RPMI8226 (cell line): ENCODE results near the gene PRICKLE2.

Source experiments
- DNase-seq: peaks from one replicate; pipeline ENCODE4 v3.0.0-alpha.2; 2015

PRICKLE2 gene

DNA sequence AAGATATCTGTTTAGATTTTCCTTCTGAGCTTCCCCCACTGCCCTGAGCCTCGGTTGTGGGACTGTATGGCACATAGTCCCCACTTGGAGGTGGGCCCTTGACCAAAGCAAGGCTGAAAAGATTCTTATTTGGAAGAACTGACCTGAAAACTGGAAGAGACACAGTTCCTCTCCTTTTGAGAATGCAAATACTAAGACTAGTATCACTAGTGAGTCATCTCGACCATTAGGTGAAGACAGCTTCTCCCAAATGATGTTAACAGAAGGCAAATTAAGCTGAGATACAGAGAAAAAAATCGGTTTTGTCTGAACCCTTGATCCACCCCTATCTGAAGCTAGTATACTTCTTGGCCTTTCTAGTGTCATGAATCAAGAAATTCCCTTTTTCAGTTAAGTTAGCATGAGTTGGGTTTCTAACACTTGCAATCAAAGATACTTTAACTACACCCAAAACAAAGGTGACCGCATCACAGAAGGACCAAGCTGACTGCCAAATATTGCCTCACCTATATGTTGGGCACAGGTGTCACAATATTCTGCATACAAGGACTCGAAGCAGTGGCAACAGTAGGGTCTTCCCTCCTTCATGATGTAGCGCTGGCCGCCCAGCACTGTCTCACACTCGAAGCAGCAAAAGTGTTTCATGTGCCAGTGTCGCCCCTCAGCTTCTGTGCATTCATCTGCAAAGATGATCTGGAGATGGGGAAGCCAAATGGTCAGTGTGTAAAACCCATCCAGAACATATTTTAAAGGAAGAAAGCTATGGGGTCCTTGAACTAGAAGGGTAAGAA, 72.4 kb downstream of the PRICKLE2 start:
- DNase-seq = no peak

GRCh38 chr3:64152086-64152485, 73.2 kb downstream of the PRICKLE2 start:
- DNase-seq = no peak

GRCh38 chr3:64151342-64151871, 73.9 kb downstream of the PRICKLE2 start:
- DNase-seq = no peak

- no peak for DNase-seq
These were observed 74.6 kb downstream of the PRICKLE2 start for GRCh38 chr3:64150623-64151207.

DNA sequence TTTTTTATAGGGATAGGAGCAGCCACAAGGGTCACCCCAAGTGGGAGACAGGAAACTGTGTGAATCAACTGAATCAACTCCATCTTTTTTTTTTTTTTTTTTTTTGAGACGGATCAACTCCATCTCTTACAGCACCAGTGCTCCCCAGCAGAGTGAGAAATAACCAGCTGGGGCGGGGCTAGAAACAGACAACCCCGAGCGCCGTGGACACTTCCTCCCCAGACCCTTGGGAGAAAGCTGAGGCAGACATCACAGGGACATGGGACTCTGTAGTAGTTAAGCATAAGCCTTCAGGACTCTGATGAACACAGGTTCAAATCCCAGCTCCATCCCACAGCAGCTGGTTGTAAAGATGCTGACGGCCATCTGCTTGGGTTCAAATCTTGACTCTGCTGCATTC, 75.4 kb downstream of the PRICKLE2 start:
- DNase-seq = no peak

DNA sequence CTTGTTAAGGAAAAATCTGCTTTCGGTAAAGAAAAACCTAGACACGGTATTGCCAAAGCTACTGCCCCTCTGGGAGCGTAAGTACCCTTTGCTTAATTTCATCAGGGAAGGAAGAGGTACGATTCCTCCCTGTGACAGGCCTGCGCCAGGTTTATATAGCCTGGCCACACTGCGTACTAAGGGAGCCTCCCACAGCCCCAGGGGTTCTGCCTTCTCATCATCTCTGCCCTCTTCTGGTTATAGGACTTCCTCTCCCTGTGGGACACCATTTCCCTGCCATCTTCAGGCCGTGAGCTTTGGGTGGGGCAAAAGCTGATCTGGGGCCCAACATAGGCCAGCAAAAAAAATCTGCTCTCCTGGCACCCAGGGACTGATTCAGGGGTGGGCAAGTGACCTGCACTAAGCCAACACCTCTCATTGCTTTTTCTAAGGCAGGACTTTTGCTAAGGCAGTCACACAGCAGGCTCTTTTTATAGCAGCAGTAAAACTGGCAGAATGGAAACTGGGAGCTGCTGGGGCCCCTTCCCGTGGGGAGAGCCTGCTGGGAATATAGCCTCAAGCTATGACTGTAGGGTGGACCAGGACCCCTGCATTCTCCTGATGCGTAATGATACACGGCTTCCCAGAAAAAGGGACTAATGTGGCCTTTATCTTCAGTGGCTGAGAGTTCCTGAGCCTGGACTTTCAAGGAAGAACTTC, 76.2 kb downstream of the PRICKLE2 start:
- DNase-seq = no peak

- DNase-seq = no peak
These were observed 78.1 kb downstream of the PRICKLE2 start for GRCh38 chr3:64147211-64147610.

GRCh38 chr3:64145438-64145837, 79.8 kb downstream of the PRICKLE2 start:
- DNase-seq = no peak

DNA sequence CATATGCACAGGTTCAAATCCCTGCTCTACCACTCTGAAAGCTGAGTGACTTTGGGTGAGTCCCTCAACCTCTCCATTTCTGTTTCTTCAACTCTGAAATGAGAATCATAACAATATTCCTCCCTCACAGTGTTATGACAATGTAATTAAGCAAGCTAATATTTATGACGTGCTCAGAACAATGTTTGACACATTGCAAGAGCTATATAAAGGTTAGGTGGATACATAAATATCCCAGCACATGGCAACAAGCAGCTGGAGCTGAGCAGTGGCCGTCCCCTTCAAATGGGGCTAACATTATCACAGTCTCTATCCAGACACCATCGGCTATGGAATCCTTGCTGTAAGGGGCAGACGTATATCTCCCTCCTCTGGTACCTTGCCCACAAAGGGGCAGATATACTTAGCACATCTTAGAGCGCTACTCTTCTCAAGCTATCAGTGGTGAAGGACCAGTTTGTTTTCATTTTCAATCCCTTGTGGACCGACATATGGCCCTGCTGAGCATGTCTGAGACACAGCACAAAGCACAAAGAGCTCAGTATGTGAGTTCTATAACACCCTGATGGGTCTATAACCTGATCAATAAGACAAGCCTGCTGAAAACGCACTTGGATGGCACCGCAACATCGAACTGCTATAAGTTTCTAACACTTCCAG, 80.9 kb downstream of the PRICKLE2 start:
- DNase-seq = no peak

- DNase-seq = no peak
These were observed 81.7 kb downstream of the PRICKLE2 start for GRCh38 chr3:64143409-64144130.

DNA sequence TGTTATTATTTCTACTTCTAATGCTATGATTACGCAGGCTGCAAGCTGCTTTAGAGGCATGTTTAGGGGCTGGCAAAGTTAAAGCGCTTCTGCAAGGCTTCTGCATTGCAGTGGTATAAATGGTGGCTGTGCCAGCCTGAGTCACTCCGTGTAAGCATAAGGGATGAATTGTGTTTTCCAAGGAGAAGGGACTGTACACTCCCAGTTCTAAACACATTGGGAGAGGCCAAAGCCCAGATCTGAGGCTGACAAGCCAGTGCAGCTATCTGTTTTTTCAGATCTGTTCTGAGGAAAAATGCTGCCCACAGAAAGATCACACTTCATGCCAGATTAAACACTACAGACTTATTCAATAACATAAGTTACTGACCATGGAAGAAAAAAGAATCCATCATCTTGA, 83.8 kb downstream of the PRICKLE2 start:
- DNase-seq = no peak

DNA sequence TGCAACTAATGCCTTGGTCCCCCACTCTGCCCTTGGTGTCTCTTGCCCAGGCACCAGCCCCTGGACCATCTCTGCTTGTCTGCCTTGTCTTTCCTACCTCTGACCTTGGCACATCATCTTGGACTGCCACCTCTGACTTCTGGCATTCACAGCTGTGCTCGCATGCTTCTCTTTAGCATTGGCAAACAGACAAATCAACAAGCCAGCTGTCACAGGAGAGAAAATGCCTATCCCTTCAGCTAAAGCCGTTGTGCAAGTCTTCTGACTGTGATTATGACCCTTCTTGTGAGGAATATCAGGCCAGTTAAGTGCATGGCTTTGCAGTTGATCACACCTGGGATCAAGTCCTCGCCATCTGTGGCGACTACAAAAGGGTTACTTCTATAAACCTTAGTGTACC, 84.6 kb downstream of the PRICKLE2 start:
- DNase-seq = no peak

- DNase-seq = no peak
These were observed 86.5 kb downstream of the PRICKLE2 start for GRCh38 chr3:64138656-64139375.

- DNase-seq = no peak
These were observed 87.2 kb downstream of the PRICKLE2 start for GRCh38 chr3:64138046-64138445.

DNA sequence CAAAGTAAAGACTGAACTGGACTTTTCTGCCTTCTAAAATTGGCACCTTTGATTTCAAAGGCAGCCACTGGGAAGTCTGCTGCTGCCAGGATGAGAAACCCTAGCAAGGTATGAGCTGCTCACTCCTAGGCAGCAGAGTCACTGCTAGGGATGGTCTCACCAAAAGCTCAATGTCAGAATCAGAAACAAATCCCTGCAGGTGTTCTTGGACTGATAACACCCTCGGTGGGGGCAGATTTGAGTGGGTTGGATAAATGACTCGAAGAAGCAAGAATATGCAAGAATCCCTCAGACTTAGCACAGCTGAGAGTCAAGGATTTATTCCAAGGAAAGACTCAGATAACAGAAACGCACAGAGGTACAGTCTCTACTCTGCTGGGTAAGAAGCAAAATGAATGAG, 90.4 kb downstream of the PRICKLE2 start:
- DNase-seq = no peak

GRCh38 chr3:64133987-64134386, 91.3 kb downstream of the PRICKLE2 start:
- DNase-seq = no peak

- DNase-seq = no peak
These were observed 92.0 kb downstream of the PRICKLE2 start for GRCh38 chr3:64133272-64133671.

DNA sequence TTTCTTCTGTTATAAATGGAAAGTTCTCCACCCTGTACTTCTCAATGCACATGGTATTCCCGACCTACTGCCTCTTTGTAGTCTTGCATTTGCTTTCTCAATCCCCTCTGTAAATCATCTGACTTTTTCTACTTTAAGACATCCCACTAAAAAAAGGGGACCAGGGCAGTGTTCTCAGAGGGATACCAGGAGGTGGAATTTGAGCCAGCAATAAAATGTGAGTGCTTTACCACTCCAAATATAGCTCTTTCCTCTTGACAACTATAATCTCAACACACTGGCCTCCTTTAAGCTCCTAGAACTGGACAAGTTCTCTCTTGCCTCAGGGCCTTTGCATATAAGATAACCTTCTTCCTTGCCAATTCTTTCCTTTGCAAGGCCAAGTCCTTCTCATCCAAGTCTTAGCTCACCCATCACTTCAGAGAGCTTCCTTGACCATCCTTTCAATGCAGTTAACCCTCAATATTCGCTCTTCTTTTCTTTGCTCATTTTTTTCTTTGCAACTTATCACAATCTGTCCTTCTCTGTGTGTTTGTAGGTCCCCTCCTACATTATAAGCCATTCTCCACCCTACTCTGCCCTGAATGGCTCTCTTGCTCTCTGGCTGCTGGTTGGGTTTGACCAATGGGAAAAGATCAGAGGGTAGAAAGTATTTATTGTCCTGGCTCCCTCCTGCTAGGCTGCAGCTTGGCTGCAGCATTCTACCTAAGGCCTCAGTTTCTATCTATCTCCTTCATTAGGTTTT, 93.4 kb downstream of the PRICKLE2 start:
- no peak for DNase-seq

GRCh38 chr3:64130436-64130835, 94.8 kb downstream of the PRICKLE2 start:
- no peak for DNase-seq

DNA sequence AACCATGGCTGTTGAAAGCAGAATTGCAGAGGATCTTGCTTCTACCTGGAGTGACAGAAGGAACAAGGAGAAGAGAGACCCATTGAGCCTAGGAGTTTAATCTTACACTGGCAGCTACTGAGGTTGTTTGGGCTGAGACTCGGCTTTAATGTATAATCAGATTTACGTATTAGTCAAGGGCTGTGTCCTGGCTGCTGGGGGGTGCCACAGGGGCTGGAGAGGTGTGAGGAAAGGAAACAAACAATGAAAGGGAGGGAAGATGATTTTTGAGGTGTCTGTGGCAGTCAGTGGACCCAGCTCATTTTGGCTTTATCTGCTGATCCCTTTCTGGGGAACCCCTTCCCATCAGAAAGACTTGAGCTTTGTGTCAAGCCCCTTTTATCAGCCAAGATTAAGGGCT, 95.7 kb downstream of the PRICKLE2 start:
- no peak for DNase-seq

DNA sequence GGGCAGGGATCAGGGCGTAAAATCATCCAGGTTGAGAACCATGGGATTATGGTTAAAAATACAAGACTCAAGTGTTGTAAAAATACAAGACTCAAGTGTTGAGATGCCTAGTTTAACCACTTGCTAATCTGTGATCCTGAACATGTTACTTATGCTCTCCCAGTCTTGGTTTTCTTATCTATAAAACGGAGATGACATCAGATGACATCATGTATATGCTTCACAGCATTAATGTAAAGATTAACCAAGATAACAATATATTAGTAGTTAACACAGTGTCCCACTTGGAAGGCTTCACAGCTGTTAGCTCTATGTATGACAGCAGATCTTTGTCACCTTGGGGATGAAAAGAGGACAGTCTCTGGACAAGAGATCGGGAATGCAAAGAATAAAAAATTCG, 96.2 kb downstream of the PRICKLE2 start:
- DNase-seq = no peak
